Measurements from ENCODE around the gene SEPTIN10.

SEPTIN10 gene

GRCh38 chr2:109638795-109639194 is 25.0 kb upstream of the SEPTIN10 start:
- no peaks in the 10 kb centered on the region for H3K27me3 ChIP-seq (ENCODE audit: insufficient read depth, poor library complexity, severe bottlenecking)
- H3K27ac ChIP-seq (ENCODE audit: poor library complexity, severe bottlenecking) = no peak overlapping the region
- no peaks in the 10 kb centered on the region for H3K9me3 ChIP-seq (ENCODE audit: severe bottlenecking)
- no peak overlapping the region for H3K4me3 ChIP-seq (ENCODE audit: severe bottlenecking)
- no peak for ATAC-seq (ENCODE audit: low read depth)
- H3K36me3 ChIP-seq (ENCODE audit: low read depth) = no peaks in the 10 kb centered on the region
- no peak for TF ChIP-seq CTCF (IDR thresholded peaks at IDR 0.05; ENCODE audit: poor library complexity, severe bottlenecking)
- H3K4me1 ChIP-seq (ENCODE audit: insufficient read depth, poor library complexity, severe bottlenecking) = peaks cover 9% of the 10 kb centered on the region
- DNase-seq (ENCODE audit: low spot score) = no peak

- ATAC-seq (ENCODE audit: low read depth) (peak; percentile 88), DNase-seq (ENCODE audit: low spot score) (no peak)
- peaks cover 9% of the 10 kb centered on the region for H3K4me1 ChIP-seq (ENCODE audit: insufficient read depth, poor library complexity, severe bottlenecking)
- no peak for TF ChIP-seq CTCF (IDR thresholded peaks at IDR 0.05; ENCODE audit: poor library complexity, severe bottlenecking)
- H3K27me3 ChIP-seq (ENCODE audit: insufficient read depth, poor library complexity, severe bottlenecking) = no peaks in the 10 kb centered on the region
- no peaks in the 10 kb centered on the region for H3K9me3 ChIP-seq (ENCODE audit: severe bottlenecking)
- H3K36me3 ChIP-seq (ENCODE audit: low read depth) = no peaks in the 10 kb centered on the region
- H3K4me3 ChIP-seq (ENCODE audit: severe bottlenecking) = no peak overlapping the region
- peak overlapping the region; percentile 8 for H3K27ac ChIP-seq (ENCODE audit: poor library complexity, severe bottlenecking)
These were observed 24.2 kb upstream of the SEPTIN10 start for GRCh38 chr2:109637749-109638570.

- H3K27me3 ChIP-seq (ENCODE audit: insufficient read depth, poor library complexity, severe bottlenecking) = no peaks in the 10 kb centered on the region
- DNase-seq (ENCODE audit: low spot score) (no peak), ATAC-seq (ENCODE audit: low read depth) (no peak)
- H3K4me1 ChIP-seq (ENCODE audit: insufficient read depth, poor library complexity, severe bottlenecking) = peaks cover 12% of the 10 kb centered on the region
- H3K9me3 ChIP-seq (ENCODE audit: severe bottlenecking) = no peaks in the 10 kb centered on the region
- no peaks in the 10 kb centered on the region for H3K36me3 ChIP-seq (ENCODE audit: low read depth)
- no peak overlapping the region for H3K27ac ChIP-seq (ENCODE audit: poor library complexity, severe bottlenecking)
- no peak for TF ChIP-seq CTCF (IDR thresholded peaks at IDR 0.05; ENCODE audit: poor library complexity, severe bottlenecking)
- no peak overlapping the region for H3K4me3 ChIP-seq (ENCODE audit: severe bottlenecking)
These were observed 22.6 kb upstream of the SEPTIN10 start for GRCh38 chr2:109636317-109636716.

GRCh38 chr2:109635426-109636304 is 21.9 kb upstream of the SEPTIN10 start:
- Histone ChIP-seq H3K36me3 (ENCODE audit: low read depth) (no peaks in the 10 kb centered on the region), H3K4me3 (ENCODE audit: severe bottlenecking) (no peak overlapping the region), H3K27ac (ENCODE audit: poor library complexity, severe bottlenecking) (no peak overlapping the region), H3K4me1 (ENCODE audit: insufficient read depth, poor library complexity, severe bottlenecking) (peaks cover 12% of the 10 kb centered on the region), H3K27me3 (ENCODE audit: insufficient read depth, poor library complexity, severe bottlenecking) (no peaks in the 10 kb centered on the region), H3K9me3 (ENCODE audit: severe bottlenecking) (no peaks in the 10 kb centered on the region)
- TF ChIP-seq CTCF (IDR thresholded peaks at IDR 0.05; ENCODE audit: poor library complexity, severe bottlenecking) = no peak
- no peak for DNase-seq (ENCODE audit: low spot score)
- no peak for ATAC-seq (ENCODE audit: low read depth)

Data from RWPE2 (cell line).